Astrocyte (in vitro differentiated cells and primary cell): ENCODE measurements around the gene ABCC4. TPM values are rescaled to one million over a fixed set of nuclear protein-coding genes. Genes with fewer than 3 reads are reported as not detected.

Experiments used
- DNase-seq: peaks from one replicate; pipeline ENCODE4 v3.0.0-alpha.2; 2010; ENCODE audit warnings: low read depth
- FAIRE-seq: peaks from 2 replicates; lab custom pipeline; 2011; peaks lifted over from hg19 to GRCh38; lab: Jason Lieb, UNC
- H2AFZ ChIP-seq: 2 replicates; pipeline ENCODE4 v1.6.0; 2012; ENCODE audit warnings: low read depth, low read length, inconsistent platforms
- H3K27ac ChIP-seq: 2 replicates; pipeline ENCODE4 v1.5.1; 2011; ENCODE audit warnings: low read depth, low read length, inconsistent platforms
- H3K27me3 ChIP-seq: 2 replicates; pipeline ENCODE4 v1.6.0; 2011; ENCODE audit warnings: low read length, inconsistent platforms; ENCODE audit not compliant: insufficient read depth
- H3K36me3 ChIP-seq: 2 replicates; pipeline ENCODE4 v1.5.1; 2011; ENCODE audit warnings: low read length, inconsistent platforms; ENCODE audit not compliant: insufficient read depth
- H3K4me1 ChIP-seq: 2 replicates; pipeline ENCODE4 v1.5.1; 2011; ENCODE audit warnings: low read length, inconsistent platforms; ENCODE audit not compliant: insufficient read depth
- H3K4me2 ChIP-seq: 2 replicates; pipeline ENCODE4 v1.6.0; 2012; ENCODE audit warnings: low read length, inconsistent platforms
- H3K4me3 ChIP-seq: 2 replicates; pipeline ENCODE4 v1.5.1; 2011; ENCODE audit warnings: low read depth, mild to moderate bottlenecking, low read length, inconsistent platforms; ENCODE audit not compliant: insufficient read depth
- H3K79me2 ChIP-seq: 2 replicates; pipeline ENCODE4 v1.6.0; 2012; ENCODE audit warnings: mild to moderate bottlenecking, low read length, inconsistent platforms; ENCODE audit not compliant: insufficient read depth
- H3K9ac ChIP-seq: 2 replicates; pipeline ENCODE4 v1.6.0; 2012; ENCODE audit warnings: mild to moderate bottlenecking, low read length, inconsistent platforms
- H3K9me3 ChIP-seq: 2 replicates; pipeline ENCODE4 v1.5.1; 2012; ENCODE audit warnings: low read depth, mild to moderate bottlenecking, low read length, inconsistent platforms; ENCODE audit not compliant: insufficient read depth
- H4K20me1 ChIP-seq: 2 replicates; pipeline ENCODE4 v1.6.0; 2012; ENCODE audit warnings: low read length, inconsistent platforms; ENCODE audit not compliant: insufficient read depth
- H3K27ac Mint-ChIP-seq: one replicate; pipeline ENCODE4 v1.8.0; 2021; ENCODE audit warnings: mild to moderate bottlenecking, mixed read lengths; ENCODE audit not compliant: unreplicated experiment
- H3K27me3 Mint-ChIP-seq: one replicate; pipeline ENCODE4 v1.8.0; 2021; ENCODE audit warnings: low read depth, mixed read lengths; ENCODE audit not compliant: unreplicated experiment
- H3K36me3 Mint-ChIP-seq: one replicate; pipeline ENCODE4 v1.8.0; 2021; ENCODE audit warnings: low read depth, mixed read lengths; ENCODE audit not compliant: unreplicated experiment
- H3K4me1 Mint-ChIP-seq: one replicate; pipeline ENCODE4 v1.8.0; 2021; ENCODE audit warnings: low read depth, mixed read lengths; ENCODE audit not compliant: unreplicated experiment
- H3K4me3 Mint-ChIP-seq: one replicate; pipeline ENCODE4 v1.8.0; 2021; ENCODE audit warnings: mild to moderate bottlenecking, moderate library complexity, mixed read lengths; ENCODE audit not compliant: unreplicated experiment
- H3K9me3 Mint-ChIP-seq: one replicate; pipeline ENCODE4 v1.8.0; 2021; ENCODE audit warnings: mild to moderate bottlenecking, mixed read lengths; ENCODE audit not compliant: unreplicated experiment
- CTCF ChIP-seq: IDR thresholded peaks from 2 replicates; pipeline ENCODE4 v1.5.1; 2011; ENCODE audit warnings: low read depth, mild to moderate bottlenecking, inconsistent platforms, low read length, moderate library complexity; ENCODE audit not compliant: insufficient read depth
- EZH2 ChIP-seq: IDR thresholded peaks from 2 replicates; pipeline ENCODE4 v1.6.1; 2012; ENCODE audit warnings: mild to moderate bottlenecking, low read length, inconsistent platforms; ENCODE audit not compliant: insufficient read depth
- total RNA-seq: library from RNA; stranded (reverse); gene quantifications from 2 replicates; pipeline ENCODE4 v1.2.1, GENCODE V29; 2021

Gene ABCC4
- total RNA-seq, 1 donor from 2014 or later = 15.6 TPM

DNA sequence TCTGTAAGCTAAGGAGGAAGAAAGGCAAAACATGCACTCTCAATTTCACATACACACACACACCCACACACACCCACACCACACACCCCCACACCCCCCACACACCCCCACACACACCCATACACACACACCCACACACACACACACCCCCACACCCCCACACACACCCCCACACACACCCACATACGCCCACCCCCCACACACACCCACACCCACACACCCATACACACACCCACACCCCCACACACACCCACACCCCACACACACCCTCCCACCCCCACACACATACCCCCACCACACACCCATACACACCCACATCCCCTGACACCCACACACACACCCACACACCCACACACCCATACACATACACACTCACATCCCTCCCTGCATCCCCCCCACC is 276.1 kb downstream of the ABCC4 start:
- Histone ChIP-seq H3K27ac (no peak overlapping the region), H4K20me1 (no peaks in the 10 kb centered on the region), H3K36me3 (no peaks in the 10 kb centered on the region), H3K9ac (no peak overlapping the region), H3K27me3 (no peaks in the 10 kb centered on the region), H3K79me2 (no peaks in the 10 kb centered on the region), H2AFZ (no peak overlapping the region), H3K9me3 (no peaks in the 10 kb centered on the region), H3K4me1 (no peaks in the 10 kb centered on the region), H3K4me3 (no peak overlapping the region), H3K4me2 (no peak overlapping the region)
- FAIRE-seq (no peak), DNase-seq (no peak)
- peaks cover 8% of the 10 kb centered on the region for H3K4me1 Mint-ChIP-seq
- no peak overlapping the region for H3K4me3 Mint-ChIP-seq
- no peaks in the 10 kb centered on the region for H3K27me3 Mint-ChIP-seq
- H3K9me3 Mint-ChIP-seq = no peaks in the 10 kb centered on the region
- TF ChIP-seq EZH2 (no peak), CTCF (no peak)
- H3K36me3 Mint-ChIP-seq = no peaks in the 10 kb centered on the region
- H3K27ac Mint-ChIP-seq = no peak overlapping the region

GRCh38 chr13:95023405-95023804 is 277.8 kb downstream of the ABCC4 start:
- Mint-ChIP-seq H3K4me1 (peaks cover 8% of the 10 kb centered on the region), H3K9me3 (no peaks in the 10 kb centered on the region), H3K36me3 (peaks cover 2% of the 10 kb centered on the region), H3K27me3 (no peaks in the 10 kb centered on the region), H3K27ac (no peak overlapping the region), H3K4me3 (no peak overlapping the region)
- H4K20me1 ChIP-seq = no peaks in the 10 kb centered on the region
- H3K79me2 ChIP-seq = no peaks in the 10 kb centered on the region
- no peak overlapping the region for H3K27ac ChIP-seq
- H3K9ac ChIP-seq = no peak overlapping the region
- no peak overlapping the region for H3K4me2 ChIP-seq
- no peaks in the 10 kb centered on the region for H3K36me3 ChIP-seq
- H3K27me3 ChIP-seq = no peaks in the 10 kb centered on the region
- FAIRE-seq (no peak), DNase-seq (no peak)
- H3K4me3 ChIP-seq = no peak overlapping the region
- no peak overlapping the region for H2AFZ ChIP-seq
- no peaks in the 10 kb centered on the region for H3K4me1 ChIP-seq
- TF ChIP-seq EZH2 (no peak), CTCF (no peak)
- no peaks in the 10 kb centered on the region for H3K9me3 ChIP-seq

DNA sequence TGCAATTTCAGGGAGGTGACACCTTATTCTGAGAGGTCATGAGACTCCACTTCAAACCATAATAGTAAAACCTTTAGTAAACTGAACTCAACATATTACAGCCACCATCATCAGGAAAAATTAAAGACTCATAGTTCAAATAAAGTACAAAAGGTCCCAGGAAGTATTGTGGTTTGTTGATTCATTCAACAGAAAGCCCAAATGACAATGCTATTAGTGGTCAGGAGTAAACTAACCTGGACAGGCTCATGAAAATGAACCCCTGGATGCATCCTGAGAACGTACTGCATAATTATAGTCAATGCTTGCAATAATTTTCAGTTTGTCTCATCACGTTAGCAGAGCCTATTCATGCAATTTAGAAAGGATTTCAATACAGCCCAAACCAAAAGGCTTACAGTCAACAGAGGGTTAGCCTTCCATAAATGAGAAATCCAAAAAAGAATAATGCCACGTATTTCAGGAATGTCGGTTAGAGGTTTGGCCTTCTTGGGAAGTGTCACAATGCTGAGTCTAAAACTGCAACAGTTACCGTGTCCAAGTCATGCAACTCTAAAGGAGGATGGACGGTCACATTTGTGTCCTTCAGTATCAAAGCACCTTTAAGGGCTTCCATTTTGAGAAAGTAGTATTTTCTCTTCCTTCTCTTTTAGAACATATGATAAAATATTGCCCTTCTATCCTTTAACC is 280.8 kb downstream of the ABCC4 start:
- Histone ChIP-seq H3K4me3 (no peak overlapping the region), H2AFZ (no peak overlapping the region), H3K4me2 (peak overlapping the region; percentile 22), H3K79me2 (no peaks in the 10 kb centered on the region), H3K36me3 (no peaks in the 10 kb centered on the region), H3K27ac (no peak overlapping the region), H3K9ac (no peak overlapping the region), H4K20me1 (no peaks in the 10 kb centered on the region), H3K27me3 (no peaks in the 10 kb centered on the region), H3K4me1 (no peaks in the 10 kb centered on the region), H3K9me3 (no peaks in the 10 kb centered on the region)
- Mint-ChIP-seq H3K27me3 (no peaks in the 10 kb centered on the region), H3K36me3 (peaks cover 2% of the 10 kb centered on the region), H3K4me3 (no peak overlapping the region), H3K4me1 (peaks cover 8% of the 10 kb centered on the region), H3K9me3 (no peaks in the 10 kb centered on the region), H3K27ac (no peak overlapping the region)
- TF ChIP-seq EZH2 (no peak), CTCF (no peak)
- DNase-seq = peak; percentile 52
- no peak for FAIRE-seq
